Measurements from ENCODE around the gene NMNAT2.

DNA sequence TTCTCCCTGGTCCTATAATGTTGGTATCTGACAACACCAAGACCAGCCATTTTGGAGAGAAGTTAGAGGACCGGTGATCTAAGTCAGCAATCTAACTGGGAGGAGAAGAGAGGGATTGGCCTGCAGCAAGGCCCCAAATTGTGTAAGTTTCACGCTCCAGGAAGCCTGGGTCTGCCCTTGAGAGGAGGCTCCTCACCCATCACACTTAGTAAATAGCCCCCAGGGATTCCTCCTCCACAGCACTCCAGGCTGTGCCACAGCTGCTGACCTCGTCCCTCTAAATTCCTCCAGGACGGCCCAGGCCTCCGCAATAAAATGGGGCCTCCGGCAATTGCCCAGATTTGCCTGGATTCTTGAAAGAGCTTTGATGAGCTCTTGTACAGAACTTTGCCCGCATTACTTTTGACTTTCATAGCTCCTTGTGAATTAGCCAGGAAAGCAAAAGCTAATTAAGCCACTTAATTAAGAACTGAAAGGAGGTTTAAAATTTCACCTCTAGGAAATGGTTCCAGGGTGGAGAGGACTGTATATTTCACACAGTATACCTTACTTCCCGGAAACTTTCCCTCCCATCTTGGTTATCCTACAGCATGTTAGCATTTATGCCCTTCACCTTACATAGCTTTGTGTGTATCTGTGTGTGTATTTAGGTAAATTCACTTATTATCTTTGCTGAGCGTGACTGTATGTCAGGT is 141.6 kb downstream of the NMNAT2 start:
- TF ChIP-seq, protein P1, sequence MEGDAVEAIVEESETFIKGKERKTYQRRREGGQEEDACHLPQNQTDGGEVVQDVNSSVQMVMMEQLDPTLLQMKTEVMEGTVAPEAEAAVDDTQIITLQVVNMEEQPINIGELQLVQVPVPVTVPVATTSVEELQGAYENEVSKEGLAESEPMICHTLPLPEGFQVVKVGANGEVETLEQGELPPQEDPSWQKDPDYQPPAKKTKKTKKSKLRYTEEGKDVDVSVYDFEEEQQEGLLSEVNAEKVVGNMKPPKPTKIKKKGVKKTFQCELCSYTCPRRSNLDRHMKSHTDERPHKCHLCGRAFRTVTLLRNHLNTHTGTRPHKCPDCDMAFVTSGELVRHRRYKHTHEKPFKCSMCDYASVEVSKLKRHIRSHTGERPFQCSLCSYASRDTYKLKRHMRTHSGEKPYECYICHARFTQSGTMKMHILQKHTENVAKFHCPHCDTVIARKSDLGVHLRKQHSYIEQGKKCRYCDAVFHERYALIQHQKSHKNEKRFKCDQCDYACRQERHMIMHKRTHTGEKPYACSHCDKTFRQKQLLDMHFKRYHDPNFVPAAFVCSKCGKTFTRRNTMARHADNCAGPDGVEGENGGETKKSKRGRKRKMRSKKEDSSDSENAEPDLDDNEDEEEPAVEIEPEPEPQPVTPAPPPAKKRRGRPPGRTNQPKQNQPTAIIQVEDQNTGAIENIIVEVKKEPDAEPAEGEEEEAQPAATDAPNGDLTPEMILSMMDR (IDR thresholded peaks at IDR 0.05) = no peak
- TF ChIP-seq RELA (CRISPR knock-in tag; IDR thresholded peaks at IDR 0.05; ENCODE audit: borderline replicate concordance) (no peak), ETV6 (CRISPR knock-in tag; IDR thresholded peaks at IDR 0.05) (no peak)
